ELF-1 (cell line): Measurements from ENCODE around the gene SPTSSA.
"Not testable (repeated sequence)": the region's sequence is repeated elsewhere in the genome, so short reads cannot be mapped to it uniquely, and the experiment has no call there.

Experiments used
- DNase-seq: peaks from one replicate; pipeline ENCODE4 v3.0.0-alpha.2; 2016; ENCODE audit warnings: low read depth, low spot score

The SPTSSA gene

DNA sequence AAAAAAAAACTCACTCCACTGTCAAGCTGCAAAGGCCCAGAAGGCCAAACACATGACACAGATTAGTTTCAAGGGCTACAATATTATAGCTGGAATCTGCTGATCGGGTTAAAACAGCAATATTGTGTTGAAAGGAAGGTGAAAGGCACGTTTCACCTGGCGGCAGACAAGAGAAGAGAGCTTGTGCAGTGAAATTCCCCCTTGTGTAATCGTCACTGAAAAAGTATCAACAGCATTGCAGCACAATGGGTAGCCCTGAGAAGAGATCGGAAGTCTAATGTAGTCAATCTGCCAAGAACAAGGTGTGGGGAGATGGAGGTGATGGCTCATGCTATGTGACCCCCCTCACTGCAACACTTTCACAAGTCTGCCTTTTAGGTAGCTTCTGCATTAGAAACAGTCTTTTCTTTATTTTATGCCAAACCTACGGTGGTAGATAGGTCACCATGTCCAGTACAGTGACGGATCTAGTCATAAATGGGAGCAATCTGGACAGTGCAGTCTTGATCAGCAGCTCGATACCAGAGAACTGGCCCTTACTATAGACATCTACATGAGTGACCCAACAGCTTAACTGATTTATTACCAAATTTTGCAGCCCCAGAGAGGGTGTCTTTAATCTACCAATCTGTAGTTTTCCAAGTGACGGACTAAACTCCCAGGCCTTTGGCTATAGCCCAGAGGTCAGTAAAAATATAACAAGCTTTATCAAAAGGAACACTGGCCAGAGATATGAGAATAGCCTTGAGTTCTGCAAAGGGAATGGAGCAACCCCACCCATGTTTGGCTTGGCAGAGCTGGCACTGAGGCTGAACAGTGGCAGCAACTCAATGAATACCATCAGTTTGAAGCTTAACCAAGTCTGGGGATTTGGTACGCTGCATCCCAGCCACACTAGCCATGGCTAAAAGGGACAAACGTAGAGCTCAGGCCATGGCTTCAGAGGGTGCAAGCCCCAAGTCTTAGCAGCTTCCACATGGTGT is 35.4 kb downstream of the SPTSSA start:
- DNase-seq: no peak

DNA sequence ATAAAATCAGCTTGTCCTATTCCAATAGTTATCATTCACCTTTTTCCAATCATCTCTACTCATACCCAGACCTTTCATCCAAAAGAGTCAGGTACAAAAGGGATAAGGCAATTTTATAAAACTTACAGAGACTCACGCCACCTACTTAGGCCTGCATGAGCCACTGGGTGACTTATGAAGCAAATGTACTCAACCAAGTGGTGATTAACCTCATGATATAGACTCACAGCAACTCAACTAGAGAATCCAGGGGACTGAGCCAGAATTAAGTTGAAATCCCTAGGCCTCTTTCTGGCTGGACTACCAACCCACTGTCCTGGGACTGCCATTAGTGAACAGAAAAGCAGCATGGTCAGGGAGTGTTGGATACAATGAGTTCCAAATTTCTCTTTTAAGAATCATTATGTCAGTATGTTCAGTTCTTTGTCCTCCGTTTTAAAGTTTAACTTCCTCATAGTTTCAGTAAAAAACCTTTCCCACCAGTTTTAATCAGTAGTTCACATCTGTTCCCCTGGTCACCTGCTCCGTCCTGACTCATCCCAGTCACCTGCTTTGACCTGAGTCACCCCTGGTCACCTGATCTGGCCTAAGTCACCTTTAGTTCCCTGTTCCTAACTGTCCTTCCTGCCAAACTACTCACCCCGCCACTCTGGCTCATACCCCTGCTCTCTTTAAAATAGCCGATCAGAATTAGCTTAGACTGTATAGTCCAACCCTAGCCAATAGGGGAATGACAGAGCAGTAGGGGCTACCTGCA is 36.8 kb downstream of the SPTSSA start:
- DNase-seq: peak; percentile 8

DNA sequence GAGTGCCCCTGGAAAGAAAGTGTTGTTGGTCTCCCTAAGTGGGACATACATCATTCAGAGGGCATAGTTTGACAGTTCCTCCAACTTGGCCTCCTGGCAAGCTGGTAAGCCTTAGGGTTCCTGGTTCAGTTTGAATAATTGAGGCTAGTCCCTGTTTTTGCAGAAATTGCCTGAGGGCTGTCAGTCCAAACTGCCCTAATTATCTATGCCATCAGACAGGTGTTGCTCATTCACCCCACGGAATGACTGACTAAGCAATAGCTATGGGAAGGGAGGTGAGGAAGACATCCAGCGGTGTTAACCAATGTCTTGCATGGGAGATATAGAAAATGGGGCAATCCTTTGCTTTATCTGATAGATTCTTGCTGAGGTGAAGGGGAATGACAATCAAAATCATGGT is 37.6 kb downstream of the SPTSSA start:
- DNase-seq: peak; percentile 52

DNA sequence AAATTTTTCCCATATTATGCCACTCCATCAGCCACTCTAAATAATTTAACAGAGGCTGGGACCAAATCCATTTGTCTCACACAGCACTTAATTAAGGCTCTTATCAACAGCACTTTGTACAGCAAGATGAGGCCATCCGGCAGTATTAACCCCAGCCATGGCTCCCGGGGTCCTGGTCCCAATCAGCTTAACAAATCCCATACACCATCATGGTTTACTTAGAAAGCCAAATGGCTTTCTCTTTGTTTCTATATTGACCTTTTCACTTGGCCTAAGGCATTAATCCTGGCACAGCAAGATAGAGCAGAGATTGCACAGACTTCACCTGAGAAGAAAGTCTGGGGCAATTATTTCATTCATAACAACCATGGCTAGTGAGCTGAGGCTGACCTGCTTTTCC is 38.6 kb downstream of the SPTSSA start:
- DNase-seq: peak; percentile 7

DNA sequence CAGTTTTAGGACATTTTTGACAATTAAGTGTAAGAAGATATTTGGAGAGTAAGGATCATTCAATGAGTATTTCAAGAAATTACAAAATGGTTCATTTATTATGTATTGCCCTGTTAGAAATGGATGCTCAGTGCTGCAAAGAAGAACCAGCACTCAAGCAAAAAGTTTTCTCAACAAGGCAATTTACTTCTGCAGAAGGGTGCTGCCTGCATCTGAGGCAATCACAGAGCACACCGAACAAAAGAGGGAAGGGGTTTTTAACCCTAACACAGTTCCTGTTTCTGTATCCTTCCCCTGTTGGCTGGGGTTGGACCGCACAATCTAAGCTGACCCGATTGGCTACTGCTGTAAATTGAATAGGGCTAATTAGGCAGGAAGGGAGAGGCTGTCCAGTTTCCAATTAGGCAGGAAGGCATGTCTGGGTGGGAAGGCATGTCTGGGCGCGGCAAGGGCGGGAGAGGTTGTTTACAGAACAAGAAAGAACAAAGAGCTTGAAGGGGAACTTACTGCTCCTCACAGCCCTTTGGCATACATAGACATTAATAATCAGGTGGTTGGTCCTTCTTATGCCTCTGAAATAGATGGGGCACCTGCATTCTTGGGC is 41.4 kb downstream of the SPTSSA start:
- DNase-seq: no peak

DNA sequence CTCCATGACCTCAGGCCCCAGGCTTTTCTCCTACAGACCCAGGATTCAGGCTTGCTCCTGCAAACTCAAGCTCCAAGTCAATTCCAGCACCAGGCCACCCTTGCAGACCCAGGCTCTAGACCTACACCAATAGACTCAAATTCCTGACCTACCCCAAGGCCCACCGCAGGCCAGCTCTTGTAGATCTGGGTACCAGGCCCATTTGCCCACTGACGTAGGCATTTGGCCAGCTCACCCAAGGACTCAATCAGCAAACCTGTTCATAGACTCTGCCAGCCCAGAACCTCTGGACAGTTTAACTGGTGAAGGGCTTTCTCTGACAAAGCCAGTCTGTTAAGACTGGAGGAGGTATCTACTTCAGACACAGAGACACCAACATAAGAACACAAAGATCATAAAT is 52.3 kb downstream of the SPTSSA start:
- no peak for DNase-seq

DNA sequence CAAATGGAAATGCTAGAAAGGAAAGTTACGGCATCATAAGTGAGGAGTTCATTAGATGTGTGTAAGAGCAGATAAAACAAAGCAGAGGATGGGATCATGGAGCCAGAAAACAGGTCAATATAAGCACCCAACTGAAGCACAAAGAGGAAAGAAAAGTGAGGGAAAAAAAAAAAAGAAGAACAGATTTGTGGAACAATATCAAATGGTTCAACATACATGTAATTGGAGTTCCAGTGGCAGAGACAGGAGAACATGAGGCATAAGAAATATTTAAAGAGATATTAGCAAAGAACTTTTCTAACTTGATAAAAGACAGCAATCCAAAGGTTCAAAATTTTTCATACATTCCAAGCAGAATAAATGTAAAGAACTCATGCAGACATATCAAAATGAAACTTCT is 54.1 kb downstream of the SPTSSA start:
- no peak for DNase-seq

DNA sequence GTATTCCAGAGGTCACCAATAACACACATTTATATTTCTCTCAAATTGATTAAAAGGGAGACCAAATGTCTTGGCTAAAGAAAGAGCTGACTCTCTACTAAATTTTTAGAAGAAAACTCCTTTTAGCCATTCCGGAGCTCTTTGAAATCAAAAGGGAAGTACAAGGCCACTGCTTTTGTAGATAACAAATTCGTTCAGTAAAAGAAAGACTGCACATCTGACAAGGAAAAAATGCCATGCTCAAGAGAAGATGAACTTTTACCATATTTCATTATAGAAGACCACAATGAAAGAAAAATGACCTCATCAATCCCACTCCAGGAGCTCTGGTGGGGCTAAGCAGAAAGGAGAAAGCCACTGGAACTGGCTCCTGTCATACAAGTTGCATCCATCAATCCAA is 57.6 kb downstream of the SPTSSA start:
- DNase-seq: no peak

DNA sequence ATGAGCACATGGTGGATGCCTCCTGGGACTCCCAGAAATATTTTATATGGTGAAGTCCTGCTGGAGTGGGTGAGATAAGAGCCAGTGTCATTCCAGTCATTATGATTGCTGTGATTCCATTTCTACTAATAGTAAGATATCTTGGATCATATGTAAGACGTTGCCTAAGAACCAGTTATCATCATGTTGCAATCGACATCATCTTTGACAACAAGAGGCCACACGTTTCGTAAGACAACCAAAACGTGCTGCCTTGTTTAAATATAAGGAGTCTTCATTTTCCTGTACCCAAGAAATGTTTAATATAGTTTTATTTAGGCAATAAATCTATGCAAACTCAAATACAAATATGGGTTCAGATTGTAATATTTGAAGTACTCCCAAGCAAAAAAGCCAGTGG is 58.4 kb downstream of the SPTSSA start:
- DNase-seq: no peak

DNA sequence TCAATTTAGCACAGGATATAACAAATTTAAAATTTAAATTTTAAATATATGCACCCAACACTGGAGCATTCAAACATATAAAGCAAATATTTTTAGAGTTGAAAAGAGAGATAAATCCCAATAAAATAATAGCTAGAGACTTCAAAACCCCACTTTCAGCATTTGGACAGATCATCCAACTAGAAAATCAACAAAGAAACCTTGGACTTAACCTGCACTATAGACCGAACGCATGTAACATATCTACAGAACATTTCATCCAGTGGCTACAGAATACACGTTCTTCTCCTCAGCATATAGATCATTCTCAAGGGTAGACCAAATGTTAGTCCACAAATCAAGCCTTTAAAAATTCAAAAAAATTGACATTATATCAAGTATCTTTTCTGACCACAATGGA is 64.0 kb downstream of the SPTSSA start:
- DNase-seq: no peak

DNA sequence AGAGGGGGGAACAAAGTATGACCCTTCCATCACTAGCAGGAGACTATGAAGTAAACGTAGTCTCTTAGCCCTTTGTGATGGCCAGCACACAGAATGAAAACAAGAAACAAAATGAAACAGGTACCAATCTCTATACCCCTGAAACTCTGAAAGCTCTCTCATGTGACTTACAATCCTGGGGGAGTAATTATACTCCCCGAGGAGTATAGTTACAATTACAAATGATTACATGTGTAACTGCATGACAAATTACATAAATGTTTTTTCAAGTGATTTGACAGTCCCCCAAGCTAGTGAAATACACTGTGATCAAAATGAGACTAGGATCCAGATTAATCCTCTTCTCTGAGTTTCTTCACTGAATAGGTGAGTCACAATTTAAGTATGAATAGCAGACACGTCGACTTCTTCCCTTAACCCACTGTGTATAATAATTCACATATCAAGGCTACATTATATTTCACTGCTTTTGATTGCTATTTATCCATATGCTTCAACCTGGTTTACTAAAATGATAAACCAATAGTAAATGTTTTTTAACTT is 74.0 kb downstream of the SPTSSA start:
- no peak for DNase-seq

DNA sequence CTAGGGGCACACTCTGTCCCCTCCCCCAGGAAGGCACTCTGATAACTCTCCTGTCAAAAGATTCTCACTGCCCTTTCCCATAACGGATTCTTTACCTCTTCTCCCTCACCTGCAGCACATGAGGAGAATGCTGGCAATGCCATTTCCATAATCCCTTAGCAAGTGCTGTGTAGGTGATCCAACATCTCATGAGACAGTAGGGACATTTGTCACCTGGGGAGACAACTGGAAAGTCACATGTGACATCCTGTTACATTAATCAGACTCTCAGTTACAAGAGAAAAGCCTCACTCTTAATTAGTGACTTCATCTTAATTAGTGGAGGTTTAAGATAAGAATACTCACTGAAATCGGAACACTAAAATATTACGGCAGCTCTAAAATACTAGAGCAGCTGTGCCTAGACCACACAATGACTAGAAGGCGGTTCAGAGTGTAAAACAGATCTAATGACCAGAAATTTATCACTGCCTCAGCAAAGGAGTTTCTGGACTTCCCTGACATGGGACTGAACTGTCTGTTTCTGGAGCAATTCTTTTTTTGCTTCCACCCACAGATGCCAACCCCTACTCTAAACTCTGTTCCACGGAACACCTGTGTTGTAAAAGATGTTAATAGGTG is 75.1 kb downstream of the SPTSSA start:
- DNase-seq: no peak

DNA sequence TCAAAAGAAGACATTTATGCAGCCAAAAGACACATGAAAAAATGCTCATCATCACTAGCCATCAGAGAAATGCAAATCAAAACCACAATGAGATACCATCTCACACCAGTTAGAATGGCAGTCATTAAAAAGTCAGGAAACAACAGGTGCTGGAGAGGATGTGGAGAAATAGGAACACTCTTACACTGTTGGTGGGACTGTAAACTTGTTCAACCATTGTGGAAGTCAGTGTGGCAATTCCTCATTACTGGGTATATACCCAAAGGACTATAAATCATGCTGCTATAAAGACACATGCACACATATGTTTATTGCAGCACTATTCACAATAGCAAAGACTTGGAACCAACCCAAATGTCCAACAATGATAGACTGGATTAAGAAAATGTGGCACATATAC is 76.2 kb downstream of the SPTSSA start:
- DNase-seq: not testable (repeated sequence)

DNA sequence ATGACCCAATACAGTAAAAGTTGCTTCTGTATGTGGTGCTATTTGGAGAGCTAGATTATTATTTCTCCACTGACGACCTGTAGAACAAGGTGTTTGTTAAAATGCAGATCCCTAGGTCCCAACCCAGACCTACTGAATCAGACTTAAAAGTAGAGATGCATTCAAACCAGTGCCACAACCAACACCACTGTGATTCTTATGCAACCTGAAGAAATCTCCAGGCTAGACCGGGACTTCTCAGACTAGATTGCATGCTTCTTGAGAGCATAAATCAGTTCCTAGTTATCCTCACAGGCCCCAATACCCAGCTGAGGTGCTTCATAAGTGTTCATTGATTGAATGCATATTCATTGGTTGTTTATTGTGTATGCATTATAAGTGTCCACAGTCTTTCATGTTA is 78.2 kb downstream of the SPTSSA start:
- DNase-seq: no peak
